A673 (cell line): Measurements from ENCODE around the gene CYP17A1. TPM values are rescaled to one million over a fixed set of nuclear protein-coding genes. Genes with fewer than 3 reads are reported as not detected.

Experiments
- BruUV-seq: library from RNA; stranded (reverse); fragments of 400-500 nt; replicated peaks from 2 replicates; lab custom pipeline; 2021; lab: Mats Ljungman, UMichigan
- CTCF ChIA-PET: fragments of 300-600 bp; sonication (Branson Sonifier 250); formaldehyde crosslinking; loops from one replicate; lab custom pipeline; 2022; ENCODE audit warnings: antibody characterized with exemption; lab: Charles Lee
- POLR2A ChIA-PET: fragments of 300-600 bp; sonication (Branson Sonifier 250); formaldehyde crosslinking; loops from one replicate; lab custom pipeline; 2022; ENCODE audit warnings: antibody characterized with exemption; ENCODE audit not compliant: low non-redundant PET; lab: Charles Lee
- DNase-seq: peaks from one replicate; pipeline ENCODE4 v3.0.0-alpha.2; 2015; ENCODE audit warnings: low spot score
- H3K27ac ChIP-seq: fragments of 200-600 bp; sonication (generic); 2 replicates; pipeline ENCODE4 v1.5.1; 2016; ENCODE audit warnings: mixed run types, low read depth, mild to moderate bottlenecking, mixed read lengths, antibody characterized with exemption, low read length; ENCODE audit not compliant: poor library complexity, severe bottlenecking
- H3K27me3 ChIP-seq: fragments of 200-600 bp; sonication (generic); replicated peaks from 2 replicates; pipeline ENCODE4 v1.6.1; 2017; ENCODE audit warnings: mixed run types, low read depth, mild to moderate bottlenecking, mixed read lengths, antibody characterized with exemption, low read length; ENCODE audit not compliant: insufficient read depth, poor library complexity
- H3K36me3 ChIP-seq: fragments of 200-600 bp; sonication (generic); 2 replicates; pipeline ENCODE4 v1.6.1; 2016; ENCODE audit warnings: mixed run types, mild to moderate bottlenecking, mixed read lengths, antibody characterized with exemption, low read length; ENCODE audit not compliant: insufficient read depth, poor library complexity, severe bottlenecking
- H3K4me1 ChIP-seq: fragments of 200-600 bp; sonication (generic); 2 replicates; pipeline ENCODE4 v1.6.1; 2017; ENCODE audit warnings: mixed run types, mild to moderate bottlenecking, mixed read lengths, antibody characterized with exemption, low read length; ENCODE audit not compliant: insufficient read depth, poor library complexity, severe bottlenecking
- H3K4me3 ChIP-seq: fragments of 200-600 bp; sonication (generic); 2 replicates; pipeline ENCODE4 v1.5.1; 2016; ENCODE audit warnings: low read depth, mixed run types, mild to moderate bottlenecking, mixed read lengths, low read length; ENCODE audit not compliant: poor library complexity, severe bottlenecking
- H3K9me3 ChIP-seq: fragments of 200-600 bp; sonication (generic); 2 replicates; pipeline ENCODE4 v1.6.1; 2016; ENCODE audit warnings: mixed run types, low read depth, mild to moderate bottlenecking, mixed read lengths, antibody characterized with exemption, low read length; ENCODE audit not compliant: poor library complexity, severe bottlenecking
- CTCF ChIP-seq: fragments of 300-800, 200-600 bp; sonication (generic); conservative IDR thresholded peaks from 2 replicates; pipeline ENCODE4 v1.5.1; 2017; ENCODE audit warnings: low read depth, mild to moderate bottlenecking, antibody characterized with exemption, low read length, moderate library complexity, mixed read lengths
- EZH2 ChIP-seq: fragments of 200-600 bp; sonication (generic); IDR thresholded peaks from 2 replicates; pipeline ENCODE4 v1.6.1; 2017; ENCODE audit warnings: borderline replicate concordance, low read depth, mild to moderate bottlenecking, mixed read lengths, antibody characterized with exemption, low read length; ENCODE audit not compliant: poor library complexity, severe bottlenecking
- intact Hi-C: fragments of 100-400 bp; cut with micrococcal nuclease; formaldehyde crosslinking; loops from one replicate; pipeline ENCODE4 v1.10.0; 2022; ENCODE audit not compliant: unreplicated experiment
- total RNA-seq: library from RNA; stranded (reverse); gene quantifications from 2 replicates; pipeline ENCODE4 v1.2.3, GENCODE V29; 2021

Gene CYP17A1
- total RNA-seq, 1 experiment from 2014 or later, result not detected

GRCh38 chr10:102785818-102786217, 51.4 kb downstream of the CYP17A1 start:
- BruUV-seq, result no TSS peak
- H3K27ac ChIP-seq, result peak overlapping the region; percentile 52
- ChIA-PET CTCF (interaction anchor here (0.6 kb wide), 1 partner anchor 537 kb away, joined by 5 read pairs; no protein-coding TSS in a partner anchor), POLR2A (no interaction called here)
- no peaks in the 10 kb centered on the region for H3K27me3 ChIP-seq
- H3K9me3 ChIP-seq, result peaks cover 3% of the 10 kb centered on the region
- peaks cover 25% of the 10 kb centered on the region for H3K4me1 ChIP-seq
- intact Hi-C loops, result no loop called here
- no peak for TF ChIP-seq CTCF
- TF ChIP-seq EZH2, result no peak
- DNase-seq, result peak; percentile 83
- H3K36me3 ChIP-seq, result no peaks in the 10 kb centered on the region
- no peak overlapping the region for H3K4me3 ChIP-seq

GRCh38 chr10:102783568-102783967, 53.6 kb downstream of the CYP17A1 start:
- no peaks in the 10 kb centered on the region for H3K27me3 ChIP-seq
- no peak for DNase-seq
- intact Hi-C loops, result no loop called here
- no peaks in the 10 kb centered on the region for H3K9me3 ChIP-seq
- H3K27ac ChIP-seq, result no peak overlapping the region
- ChIA-PET POLR2A (no interaction called here), CTCF (no interaction called here)
- H3K36me3 ChIP-seq, result no peaks in the 10 kb centered on the region
- peaks cover 27% of the 10 kb centered on the region for H3K4me1 ChIP-seq
- TF ChIP-seq CTCF (no peak), EZH2 (no peak)
- no peak overlapping the region for H3K4me3 ChIP-seq
- no TSS peak for BruUV-seq

- Histone ChIP-seq H3K9me3 (no peaks in the 10 kb centered on the region), H3K27me3 (no peaks in the 10 kb centered on the region), H3K27ac (peak overlapping the region; percentile 9), H3K4me1 (peaks cover 32% of the 10 kb centered on the region), H3K36me3 (no peaks in the 10 kb centered on the region), H3K4me3 (no peak overlapping the region)
- CTCF ChIA-PET, result no interaction called here
- DNase-seq, result no peak
- no TSS peak for BruUV-seq
- POLR2A ChIA-PET, result no interaction called here
- TF ChIP-seq EZH2, result no peak
- TF ChIP-seq CTCF, result no peak
- intact Hi-C loops, result no loop called here
Observed at GRCh38 chr10:102782673-102783551, 54.3 kb downstream of the CYP17A1 start.
